T-cell (primary cell): ENCODE measurements around the gene SPDL1. TPM values are rescaled to one million over a fixed set of nuclear protein-coding genes. Genes with fewer than 3 reads are reported as not detected.
A peak's percentile ranks its signal among the peaks of the same experiment; 100 is the strongest.

Experiments
- ATAC-seq, 4 experiments: fragments of 200-7000 bp in 3 of 4; fragments of 150-1000 bp in 1 of 4; cut with Tn5 transposase; replicated peaks in 1 of 4; 1 replicate in 3 of 4; 2 replicates in 1 of 4; pipeline ENCODE4 v1.10.0; 2021; ENCODE audit warnings: moderate library complexity in 3 of 4, mild to moderate bottlenecking in 2 of 4, moderate number of reproducible peaks in 1 of 4
- CTCF ChIA-PET, 2 donors: fragments of 300-600 bp; sonication (Branson Sonifier 250); formaldehyde crosslinking; loops; one replicate each; lab custom pipeline; 2022; ENCODE audit warnings: antibody characterized with exemption in 2 of 2; lab: Charles Lee
- POLR2A ChIA-PET, 2 donors: fragments of 300-600 bp; sonication (Branson Sonifier 250); formaldehyde crosslinking; loops; one replicate each; lab custom pipeline; 2022; ENCODE audit warnings: antibody characterized with exemption in 2 of 2; lab: Charles Lee
- DNase-seq, 35 experiments: peaks; one replicate each; pipeline versions ENCODE4 v3.0.0 to v3.0.0-alpha.2; 2013 to 2023
- H3K27ac ChIP-seq: one replicate; pipeline ENCODE4 v1.5.1; 2013; ENCODE audit warnings: low read length
- H3K27me3 ChIP-seq, 2 experiments: replicated peaks in 1 of 2; 1 replicate in 1 of 2; 2 replicates in 1 of 2; pipeline versions ENCODE4 v1.6.1 to v1.7.0; 2013; ENCODE audit warnings: low read length in 1 of 2, mixed read lengths in 1 of 2; ENCODE audit not compliant: control insufficient read depth in 2 of 2, insufficient read depth in 2 of 2; ENCODE audit errors: extremely low read depth in 1 of 2
- H3K36me3 ChIP-seq, 2 donors: 1 replicate in 1 of 2; 2 replicates in 1 of 2; pipeline versions ENCODE4 v1.6.1 to v1.7.0; 2013; ENCODE audit warnings: low read length in 1 of 2; ENCODE audit not compliant: control insufficient read depth in 2 of 2, insufficient read depth in 1 of 2; ENCODE audit errors: extremely low read depth in 1 of 2
- H3K4me1 ChIP-seq, 2 experiments: 1 replicate in 1 of 2; 2 replicates in 1 of 2; pipeline versions ENCODE4 v1.6.1 to v1.7.0; 2013; ENCODE audit warnings: low read length in 2 of 2, mixed read lengths in 1 of 2; ENCODE audit not compliant: insufficient read depth in 2 of 2, control insufficient read depth in 1 of 2; ENCODE audit errors: extremely low read depth in 1 of 2
- H3K4me3 ChIP-seq, 2 donors: 1 replicate in 1 of 2; 2 replicates in 1 of 2; pipeline versions ENCODE4 v1.5.1 to v1.7.0; 2013; ENCODE audit warnings: mild to moderate bottlenecking in 2 of 2, low read length in 1 of 2, moderate library complexity in 1 of 2; ENCODE audit not compliant: control insufficient read depth in 1 of 2; ENCODE audit errors: extremely low read depth in 1 of 2
- H3K9me3 ChIP-seq: 2 replicates; pipeline ENCODE4 v1.7.0; 2013
- H3K27ac Mint-ChIP-seq, 2 donors: one replicate each; pipeline ENCODE4 v1.8.0; 2020 to 2021; ENCODE audit warnings: mild to moderate bottlenecking in 2 of 2, mixed read lengths in 2 of 2
- H3K27me3 Mint-ChIP-seq, 2 donors: one replicate each; pipeline ENCODE4 v1.8.0; 2021 to 2022; ENCODE audit warnings: mixed read lengths in 2 of 2
- H3K36me3 Mint-ChIP-seq: one replicate; pipeline ENCODE4 v1.8.0; 2021; ENCODE audit warnings: mixed read lengths
- H3K4me1 Mint-ChIP-seq, 3 donors: one replicate each; pipeline ENCODE4 v1.8.0; 2020 to 2022; ENCODE audit warnings: mixed read lengths in 3 of 3, mild to moderate bottlenecking in 1 of 3
- H3K4me3 Mint-ChIP-seq, 3 donors: one replicate each; pipeline ENCODE4 v1.8.0; 2020 to 2022; ENCODE audit warnings: mild to moderate bottlenecking in 3 of 3, mixed read lengths in 3 of 3, moderate library complexity in 3 of 3
- H3K9me3 Mint-ChIP-seq, 3 donors: one replicate each; pipeline ENCODE4 v1.8.0; 2020 to 2022; ENCODE audit warnings: mixed read lengths in 3 of 3
- WGBS: methylation state at CpG from one replicate; pipeline ENCODE4 v1.1.5; 2013; ENCODE audit warnings: missing lambda C conversion rate; ENCODE audit not compliant: insufficient coverage; 5-methylcytosine and 5-hydroxymethylcytosine counted together
- total RNA-seq, 35 experiments: library from RNA in 6 of 35; stranded (reverse) in 6 of 35; fragments of 120-200 nt in 1 of 35; gene quantifications; one replicate each; pipeline versions ENCODE4 v1.2.1 to v1.2.4 and lab custom pipeline; 2013 to 2026

The SPDL1 gene
- total RNA-seq, 5 donors from 2014 or later (not counting 1 experiment from before 2014, with no cell fraction given): 3.2 to 13.8 (median 11.9) TPM

DNA sequence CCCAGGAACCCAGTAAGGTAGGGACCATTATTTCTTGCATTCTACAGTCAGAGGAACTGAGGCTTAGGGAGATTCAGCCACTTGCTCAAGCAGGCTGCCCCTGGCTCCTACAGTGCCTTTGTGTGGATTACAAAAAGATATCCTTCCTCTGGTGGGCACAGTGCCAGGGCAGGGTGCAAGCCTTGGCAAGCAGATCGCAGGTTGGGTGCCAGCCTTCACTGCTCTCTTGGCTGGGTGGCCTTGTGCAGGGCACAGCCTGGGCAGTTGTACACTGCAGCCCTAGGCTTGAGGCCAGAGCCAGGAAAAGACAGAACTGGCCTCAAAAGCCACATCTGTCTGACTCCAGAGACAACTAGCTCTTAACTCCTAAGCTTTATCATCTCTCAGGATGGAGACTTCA is 68.5 kb downstream of the SPDL1 start:
- Mint-ChIP-seq H3K4me3 (no peak overlapping the region), H3K4me1 (peaks cover 98 to 99% (median 99%) of the 10 kb centered on the region in 3 donors), H3K27me3 (no peaks in the 10 kb centered on the region), H3K36me3 (peaks cover 28% of the 10 kb centered on the region), H3K9me3 (no peaks in the 10 kb centered on the region), H3K27ac (peak overlapping the region; percentile 94 to 95)
- Histone ChIP-seq H3K4me3 (no peak overlapping the region), H3K27ac (peak overlapping the region; percentile 1), H3K9me3 (no peaks in the 10 kb centered on the region), H3K27me3 (no peaks in the 10 kb centered on the region), H3K36me3 (peaks cover 0 to 27% of the 10 kb centered on the region in 2 donors), H3K4me1 (peaks cover 48 to 89% of the 10 kb centered on the region in 2 experiments)
- WGBS: 0% methylated on average over 1 of the region's 1 CpG
- no peak for DNase-seq
- ATAC-seq: no peak
- ChIA-PET CTCF (no interaction called here), POLR2A (no interaction called here)

DNA sequence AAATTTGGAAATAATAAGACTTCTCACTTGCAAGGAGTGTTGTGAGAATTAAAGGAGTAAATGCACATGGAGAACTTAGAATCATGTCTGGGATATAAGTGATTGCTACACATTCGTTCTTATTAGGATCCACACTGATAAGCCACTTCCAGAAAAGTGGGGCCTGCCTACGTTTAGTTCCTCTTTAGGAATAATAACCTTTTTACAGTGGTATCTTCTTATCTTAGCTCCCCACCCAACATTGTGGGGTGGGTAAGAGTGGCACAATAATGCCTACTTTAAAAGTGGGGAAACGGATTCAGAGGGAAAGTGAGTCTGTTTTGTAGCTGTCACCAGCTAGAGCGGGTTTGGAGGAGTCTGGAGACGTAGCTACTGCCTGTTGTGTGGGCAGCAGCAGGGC is 69.5 kb downstream of the SPDL1 start:
- peaks cover 42 to 82% of the 10 kb centered on the region in 2 experiments for H3K4me1 ChIP-seq
- ATAC-seq: no peak

More for the DNA sequence above, 69.5 kb downstream of the SPDL1 start:
- Mint-ChIP-seq H3K9me3 (no peaks in the 10 kb centered on the region), H3K36me3 (peaks cover 26% of the 10 kb centered on the region), H3K4me3 (peak overlapping the region in 1 of 3 donors; percentile 9), H3K27ac (peak overlapping the region; percentile 94 to 95), H3K4me1 (peaks cover 95 to 97% (median 96%) of the 10 kb centered on the region in 3 donors), H3K27me3 (no peaks in the 10 kb centered on the region)
- Histone ChIP-seq H3K9me3 (no peaks in the 10 kb centered on the region), H3K27ac (no peak overlapping the region), H3K4me3 (no peak overlapping the region), H3K36me3 (peaks cover 0 to 27% of the 10 kb centered on the region in 2 donors), H3K27me3 (no peaks in the 10 kb centered on the region)
- POLR2A ChIA-PET: no interaction called here
- DNase-seq: no peak
- WGBS: 100% methylated on average over 2 of the region's 5 CpGs
- CTCF ChIA-PET: no interaction called here

Other genes with a start within 250 kb of the SPDL1 start
- 100 to 1,000 TPM; 168 to 303 (median 197) TPM for gene DOCK2, start 53.5 kb downstream of the SPDL1 start, total RNA-seq